ENCODE measurements around the gene ZNF280D. TPM values are rescaled to one million over a fixed set of nuclear protein-coding genes. Genes with fewer than 3 reads are reported as not detected.
A peak's percentile ranks its signal among the peaks of the same experiment; 100 is the strongest.

ZNF280D gene
- total and polyA plus RNA-seq, 9 donors, result 28.3 to 42.5 (median 33.8) TPM

GRCh38 chr15:56683908-56684307, 49.4 kb downstream of the ZNF280D start:
- Histone ChIP-seq H3K4me3 (ENCODE audit: low read length) (no peak overlapping the region), H3K27me3 (ENCODE audit: control insufficient read depth, insufficient read depth, low read length) (no peaks in the 10 kb centered on the region), H3K9me3 (replicated peaks; ENCODE audit: control insufficient read depth, low read depth, low read length) (no peaks in the 10 kb centered on the region), H3K36me3 (ENCODE audit: control insufficient read depth, insufficient read depth, low read length) (no peaks in the 10 kb centered on the region), H3K4me1 (ENCODE audit: control insufficient read depth, insufficient read depth, low read length) (no peaks in the 10 kb centered on the region), H3K27ac (ENCODE audit: low read length) (no peak overlapping the region)
- WGBS (ENCODE audit: insufficient coverage), result no CpG with 5 or more reads among the region's 1 CpG
- DNase-seq, result peak; percentile 9

DNA sequence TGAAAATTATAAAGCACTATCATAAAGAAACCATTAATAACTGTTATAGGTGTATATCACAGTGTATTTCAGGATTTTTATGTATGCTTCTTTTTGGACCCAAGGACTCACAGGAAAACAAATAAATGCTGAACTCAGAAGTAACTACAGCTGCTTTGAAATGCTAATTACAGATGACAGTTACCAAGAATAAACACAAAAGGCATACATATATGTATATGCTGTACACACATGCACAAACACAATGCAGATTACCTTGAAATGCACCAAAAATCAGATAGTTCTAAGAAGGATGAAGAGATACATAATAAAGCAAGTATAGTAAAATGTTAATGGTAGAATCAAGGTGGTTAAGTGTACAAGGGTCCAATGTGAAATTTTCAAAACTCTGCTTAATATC, 52.2 kb downstream of the ZNF280D start:
- Histone ChIP-seq H3K36me3 (ENCODE audit: control insufficient read depth, insufficient read depth, low read length) (peaks cover 2% of the 10 kb centered on the region), H3K27me3 (ENCODE audit: control insufficient read depth, insufficient read depth, low read length) (no peaks in the 10 kb centered on the region), H3K4me3 (ENCODE audit: low read length) (no peak overlapping the region), H3K4me1 (ENCODE audit: control insufficient read depth, insufficient read depth, low read length) (no peaks in the 10 kb centered on the region), H3K9me3 (replicated peaks; ENCODE audit: control insufficient read depth, low read depth, low read length) (no peaks in the 10 kb centered on the region), H3K27ac (ENCODE audit: low read length) (no peak overlapping the region)
- no peak for DNase-seq

- no peaks in the 10 kb centered on the region for H3K9me3 ChIP-seq (replicated peaks; ENCODE audit: control insufficient read depth, low read depth, low read length)
- H3K27ac ChIP-seq (ENCODE audit: low read length), result no peak overlapping the region
- no peak for DNase-seq
- H3K4me3 ChIP-seq (ENCODE audit: low read length), result no peak overlapping the region
- H3K27me3 ChIP-seq (ENCODE audit: control insufficient read depth, insufficient read depth, low read length), result no peaks in the 10 kb centered on the region
- H3K4me1 ChIP-seq (ENCODE audit: control insufficient read depth, insufficient read depth, low read length), result no peaks in the 10 kb centered on the region
- peaks cover 2% of the 10 kb centered on the region for H3K36me3 ChIP-seq (ENCODE audit: control insufficient read depth, insufficient read depth, low read length)
Observed at GRCh38 chr15:56679225-56679624, 54.1 kb downstream of the ZNF280D start.

DNA sequence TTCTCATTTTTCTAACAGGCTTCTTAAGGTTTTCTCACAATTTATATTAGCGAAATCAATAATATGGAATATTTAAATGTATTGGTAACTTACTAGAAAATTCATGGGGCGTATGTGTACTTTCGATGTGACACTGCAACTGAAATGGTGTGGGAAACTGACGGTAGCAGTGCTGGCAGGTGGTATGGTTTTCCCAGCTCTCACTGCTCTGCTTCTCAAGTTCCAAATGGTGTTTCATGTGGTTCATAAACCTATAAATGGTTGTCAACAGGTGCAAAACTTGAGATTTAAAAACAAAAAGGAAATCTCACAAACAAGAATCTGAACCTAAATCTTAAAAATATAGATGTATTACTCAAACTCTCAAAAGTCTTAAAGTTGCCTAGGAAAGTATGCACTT, 54.7 kb downstream of the ZNF280D start:
- no peaks in the 10 kb centered on the region for H3K27me3 ChIP-seq (ENCODE audit: control insufficient read depth, insufficient read depth, low read length)
- no peaks in the 10 kb centered on the region for H3K9me3 ChIP-seq (replicated peaks; ENCODE audit: control insufficient read depth, low read depth, low read length)
- H3K27ac ChIP-seq (ENCODE audit: low read length), result no peak overlapping the region
- peaks cover 2% of the 10 kb centered on the region for H3K36me3 ChIP-seq (ENCODE audit: control insufficient read depth, insufficient read depth, low read length)
- no peaks in the 10 kb centered on the region for H3K4me1 ChIP-seq (ENCODE audit: control insufficient read depth, insufficient read depth, low read length)
- H3K4me3 ChIP-seq (ENCODE audit: low read length), result no peak overlapping the region
- 75% methylated on average over 2 of the region's 4 CpGs for WGBS (ENCODE audit: insufficient coverage)
- DNase-seq, result peak; percentile 21

DNA sequence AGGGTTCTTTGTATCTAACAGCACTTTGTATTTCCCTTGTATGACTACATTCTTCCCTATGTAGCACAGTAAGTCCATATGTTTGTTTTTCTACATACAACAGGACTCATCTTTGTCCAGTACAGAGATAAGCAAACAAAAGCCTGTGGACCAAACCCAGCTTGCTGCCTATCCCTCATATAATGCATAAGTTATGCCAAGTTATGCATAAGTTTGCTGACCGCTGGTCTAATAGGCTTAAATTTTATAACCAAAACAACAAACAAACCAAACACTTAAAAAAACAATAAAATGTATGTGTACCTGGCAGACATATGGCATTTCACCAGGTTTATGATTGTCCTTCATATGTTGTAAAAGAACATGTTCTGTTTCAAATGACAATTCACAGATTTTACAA, 56.0 kb downstream of the ZNF280D start:
- H3K27ac ChIP-seq (ENCODE audit: low read length), result no peak overlapping the region

GRCh38 chr15:56675930-56676329, 57.4 kb downstream of the ZNF280D start:
- H3K36me3 ChIP-seq (ENCODE audit: control insufficient read depth, insufficient read depth, low read length), result peaks cover 5% of the 10 kb centered on the region
- no peaks in the 10 kb centered on the region for H3K4me1 ChIP-seq (ENCODE audit: control insufficient read depth, insufficient read depth, low read length)
- no peaks in the 10 kb centered on the region for H3K9me3 ChIP-seq (replicated peaks; ENCODE audit: control insufficient read depth, low read depth, low read length)
- no CpG with 5 or more reads among the region's 1 CpG for WGBS (ENCODE audit: insufficient coverage)
- no peak overlapping the region for H3K4me3 ChIP-seq (ENCODE audit: low read length)
- H3K27me3 ChIP-seq (ENCODE audit: control insufficient read depth, insufficient read depth, low read length), result no peaks in the 10 kb centered on the region
- no peak overlapping the region for H3K27ac ChIP-seq (ENCODE audit: low read length)
- peak; percentile 4 for DNase-seq

More for the DNA sequence above, 56.0 kb downstream of the ZNF280D start:
- H3K4me3 ChIP-seq (ENCODE audit: low read length), result no peak overlapping the region
- WGBS (ENCODE audit: insufficient coverage), result no CpG with 5 or more reads among the region's 1 CpG
- no peak for DNase-seq
- H3K27me3 ChIP-seq (ENCODE audit: control insufficient read depth, insufficient read depth, low read length), result no peaks in the 10 kb centered on the region
- H3K9me3 ChIP-seq (replicated peaks; ENCODE audit: control insufficient read depth, low read depth, low read length), result no peaks in the 10 kb centered on the region
- H3K4me1 ChIP-seq (ENCODE audit: control insufficient read depth, insufficient read depth, low read length), result no peaks in the 10 kb centered on the region
- peaks cover 2% of the 10 kb centered on the region for H3K36me3 ChIP-seq (ENCODE audit: control insufficient read depth, insufficient read depth, low read length)

DNA sequence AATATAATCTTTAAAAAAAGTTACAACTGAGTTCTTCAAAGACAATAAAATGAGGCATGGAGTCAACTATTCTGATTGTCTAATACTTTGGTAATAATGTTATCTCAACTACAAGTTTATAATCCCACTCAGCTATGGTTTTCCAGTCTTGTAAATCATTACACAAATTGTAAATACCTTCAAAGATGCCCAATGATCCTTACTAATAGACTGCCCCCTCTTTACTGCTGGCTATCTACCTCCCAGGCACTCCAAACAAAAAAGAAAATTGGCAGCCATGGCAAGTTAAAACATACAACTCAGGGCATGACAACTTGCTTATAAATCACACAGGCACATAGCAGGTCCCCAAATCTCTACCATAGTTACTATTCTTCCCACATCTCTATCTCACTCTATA, 58.5 kb downstream of the ZNF280D start:
- Histone ChIP-seq H3K27me3 (ENCODE audit: control insufficient read depth, insufficient read depth, low read length) (no peaks in the 10 kb centered on the region), H3K27ac (ENCODE audit: low read length) (no peak overlapping the region), H3K4me1 (ENCODE audit: control insufficient read depth, insufficient read depth, low read length) (no peaks in the 10 kb centered on the region), H3K36me3 (ENCODE audit: control insufficient read depth, insufficient read depth, low read length) (peaks cover 8% of the 10 kb centered on the region), H3K4me3 (ENCODE audit: low read length) (no peak overlapping the region), H3K9me3 (replicated peaks; ENCODE audit: control insufficient read depth, low read depth, low read length) (no peaks in the 10 kb centered on the region)
- DNase-seq, result no peak

- Histone ChIP-seq H3K9me3 (replicated peaks; ENCODE audit: control insufficient read depth, low read depth, low read length) (no peaks in the 10 kb centered on the region), H3K36me3 (ENCODE audit: control insufficient read depth, insufficient read depth, low read length) (peaks cover 8% of the 10 kb centered on the region), H3K4me3 (ENCODE audit: low read length) (no peak overlapping the region), H3K27me3 (ENCODE audit: control insufficient read depth, insufficient read depth, low read length) (no peaks in the 10 kb centered on the region), H3K27ac (ENCODE audit: low read length) (no peak overlapping the region), H3K4me1 (ENCODE audit: control insufficient read depth, insufficient read depth, low read length) (no peaks in the 10 kb centered on the region)
- DNase-seq, result no peak
Observed at GRCh38 chr15:56672721-56673120, 60.6 kb downstream of the ZNF280D start.

- Histone ChIP-seq H3K4me3 (ENCODE audit: low read length) (no peak overlapping the region), H3K4me1 (ENCODE audit: control insufficient read depth, insufficient read depth, low read length) (no peaks in the 10 kb centered on the region), H3K9me3 (replicated peaks; ENCODE audit: control insufficient read depth, low read depth, low read length) (no peaks in the 10 kb centered on the region), H3K27me3 (ENCODE audit: control insufficient read depth, insufficient read depth, low read length) (no peaks in the 10 kb centered on the region), H3K36me3 (ENCODE audit: control insufficient read depth, insufficient read depth, low read length) (peaks cover 19% of the 10 kb centered on the region), H3K27ac (ENCODE audit: low read length) (no peak overlapping the region)
- WGBS (ENCODE audit: insufficient coverage), result no CpG with 5 or more reads among the region's 1 CpG
- peak; percentile 22 for DNase-seq
Observed at GRCh38 chr15:56667517-56667916, 65.8 kb downstream of the ZNF280D start.

GRCh38 chr15:56660943-56661342, 72.4 kb downstream of the ZNF280D start:
- H3K4me3 ChIP-seq (ENCODE audit: low read length), result no peak overlapping the region
- H3K9me3 ChIP-seq (replicated peaks; ENCODE audit: control insufficient read depth, low read depth, low read length), result no peaks in the 10 kb centered on the region
- H3K27ac ChIP-seq (ENCODE audit: low read length), result no peak overlapping the region
- no peaks in the 10 kb centered on the region for H3K27me3 ChIP-seq (ENCODE audit: control insufficient read depth, insufficient read depth, low read length)
- H3K4me1 ChIP-seq (ENCODE audit: control insufficient read depth, insufficient read depth, low read length), result no peaks in the 10 kb centered on the region
- DNase-seq, result no peak
- peaks cover 15% of the 10 kb centered on the region for H3K36me3 ChIP-seq (ENCODE audit: control insufficient read depth, insufficient read depth, low read length)

- Histone ChIP-seq H3K9me3 (replicated peaks; ENCODE audit: control insufficient read depth, low read depth, low read length) (no peaks in the 10 kb centered on the region), H3K36me3 (ENCODE audit: control insufficient read depth, insufficient read depth, low read length) (peaks cover 10% of the 10 kb centered on the region), H3K27ac (ENCODE audit: low read length) (no peak overlapping the region), H3K4me3 (ENCODE audit: low read length) (no peak overlapping the region), H3K27me3 (ENCODE audit: control insufficient read depth, insufficient read depth, low read length) (no peaks in the 10 kb centered on the region), H3K4me1 (ENCODE audit: control insufficient read depth, insufficient read depth, low read length) (no peaks in the 10 kb centered on the region)
- DNase-seq, result no peak
- 100% methylated on average over 1 of the region's 2 CpGs for WGBS (ENCODE audit: insufficient coverage)
Observed at GRCh38 chr15:56659197-56659596, 74.1 kb downstream of the ZNF280D start.

All from muscle of leg (tissue), 11 donors.